Skeletal muscle tissue (tissue), 4 donors: ENCODE results near the gene ZHX3. TPM values are rescaled to one million over a fixed set of nuclear protein-coding genes. Genes with fewer than 3 reads are reported as not detected.

Experiments used
- H3K27ac ChIP-seq: one replicate; pipeline ENCODE4 v1.7.0; 2013; ENCODE audit warnings: mild to moderate bottlenecking, low read depth, low read length, inconsistent platforms
- H3K27me3 ChIP-seq, 3 donors: one replicate each; pipeline ENCODE4 v1.7.0; 2013; ENCODE audit warnings: low read length in 3 of 3; ENCODE audit not compliant: control insufficient read depth in 3 of 3, insufficient read depth in 3 of 3
- H3K36me3 ChIP-seq, 3 donors: one replicate each; pipeline ENCODE4 v1.7.0; 2013; ENCODE audit warnings: low read length in 3 of 3; ENCODE audit not compliant: control insufficient read depth in 3 of 3, insufficient read depth in 3 of 3
- H3K4me1 ChIP-seq, 3 donors: one replicate each; pipeline ENCODE4 v1.7.0; 2013; ENCODE audit warnings: low read length in 3 of 3, mild to moderate bottlenecking in 3 of 3; ENCODE audit not compliant: control insufficient read depth in 3 of 3, insufficient read depth in 3 of 3
- H3K4me3 ChIP-seq, 3 donors: one replicate each; pipeline ENCODE4 v1.7.0; 2013; ENCODE audit warnings: low read length in 3 of 3
- H3K9ac ChIP-seq, 3 donors: one replicate each; pipeline ENCODE4 v1.7.0; 2013; ENCODE audit warnings: low read length in 3 of 3, mild to moderate bottlenecking in 3 of 3, moderate library complexity in 2 of 3, low read depth in 1 of 3
- H3K9me3 ChIP-seq, 3 donors: one replicate each; pipeline ENCODE4 v1.7.0; 2013; ENCODE audit warnings: low read length in 3 of 3; ENCODE audit not compliant: control insufficient read depth in 3 of 3
- total RNA-seq: library from RNA; depleted of rRNA; stranded (reverse); fragments of >200 nt; gene quantifications from one replicate; pipeline ENCODE4 v1.2.3, GENCODE V29; 2014
- donor health status: Osteomylitis.

ZHX3 gene
- total RNA-seq, 1 donor from 2014 or later: 4.7 TPM

GRCh38 chr20:41304424-41305079 is 13.0 kb downstream of the ZHX3 start:
- H3K4me1 ChIP-seq: peaks cover 43 to 48% (median 45%) of the 10 kb centered on the region in 3 donors

DNA sequence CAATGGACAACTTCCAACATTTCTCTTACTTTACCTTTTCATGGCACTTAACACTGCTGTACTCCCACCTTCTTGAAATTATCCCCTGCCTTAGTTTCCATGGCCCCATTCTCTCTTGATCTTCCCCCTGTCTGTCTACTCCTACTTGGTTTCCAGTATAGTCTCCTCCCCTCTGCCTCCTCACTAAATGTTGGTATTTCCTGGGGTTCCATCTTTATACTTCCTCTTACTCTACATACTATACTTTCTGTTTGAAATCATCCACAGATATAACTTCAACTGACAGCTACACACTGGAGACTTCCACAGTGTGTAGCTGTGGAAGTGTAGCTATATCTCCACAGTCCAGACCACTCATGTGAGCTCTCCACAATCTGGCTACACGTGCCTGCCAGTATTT is 13.5 kb downstream of the ZHX3 start:
- H3K9ac ChIP-seq: no peak overlapping the region
- no peaks in the 10 kb centered on the region for H3K36me3 ChIP-seq
- H3K27ac ChIP-seq: no peak overlapping the region
- H3K9me3 ChIP-seq: no peaks in the 10 kb centered on the region
- peaks cover 37 to 42% (median 40%) of the 10 kb centered on the region in 3 donors for H3K4me1 ChIP-seq
- no peaks in the 10 kb centered on the region for H3K27me3 ChIP-seq
- H3K4me3 ChIP-seq: no peak overlapping the region

More at GRCh38 chr20:41304424-41305079, 13.0 kb downstream of the ZHX3 start:
- Histone ChIP-seq H3K9ac (no peak overlapping the region), H3K27ac (no peak overlapping the region), H3K27me3 (no peaks in the 10 kb centered on the region), H3K9me3 (no peaks in the 10 kb centered on the region), H3K4me3 (no peak overlapping the region), H3K36me3 (no peaks in the 10 kb centered on the region)

- no peak overlapping the region for H3K9ac ChIP-seq
- H3K9me3 ChIP-seq: no peaks in the 10 kb centered on the region
- no peaks in the 10 kb centered on the region for H3K27me3 ChIP-seq
- peaks cover 22 to 32% (median 25%) of the 10 kb centered on the region in 3 donors for H3K4me1 ChIP-seq
- H3K4me3 ChIP-seq: peak overlapping the region in 1 of 3 donors; percentile 12
- H3K27ac ChIP-seq: no peak overlapping the region
- H3K36me3 ChIP-seq: no peaks in the 10 kb centered on the region
These were observed 16.6 kb downstream of the ZHX3 start for GRCh38 chr20:41300886-41301285.

GRCh38 chr20:41300383-41300782 is 17.1 kb downstream of the ZHX3 start:
- H3K27ac ChIP-seq: no peak overlapping the region
- H3K4me3 ChIP-seq: peak overlapping the region in 1 of 3 donors; percentile 12
- no peaks in the 10 kb centered on the region for H3K36me3 ChIP-seq
- H3K27me3 ChIP-seq: no peaks in the 10 kb centered on the region
- H3K9ac ChIP-seq: no peak overlapping the region
- H3K9me3 ChIP-seq: no peaks in the 10 kb centered on the region
- H3K4me1 ChIP-seq: peaks cover 22 to 32% (median 25%) of the 10 kb centered on the region in 3 donors

GRCh38 chr20:41299899-41300298 is 17.6 kb downstream of the ZHX3 start:
- no peak overlapping the region for H3K9ac ChIP-seq
- H3K27ac ChIP-seq: no peak overlapping the region
- H3K4me3 ChIP-seq: no peak overlapping the region
- H3K9me3 ChIP-seq: no peaks in the 10 kb centered on the region
- H3K27me3 ChIP-seq: no peaks in the 10 kb centered on the region
- no peaks in the 10 kb centered on the region for H3K36me3 ChIP-seq
- H3K4me1 ChIP-seq: peaks cover 21 to 29% (median 22%) of the 10 kb centered on the region in 3 donors

- Histone ChIP-seq H3K27ac (peak overlapping the region; percentile 10), H3K27me3 (no peaks in the 10 kb centered on the region), H3K9me3 (no peaks in the 10 kb centered on the region), H3K9ac (no peak overlapping the region), H3K4me3 (no peak overlapping the region), H3K4me1 (peaks cover 8 to 18% (median 13%) of the 10 kb centered on the region in 3 donors), H3K36me3 (no peaks in the 10 kb centered on the region)
These were observed 24.1 kb downstream of the ZHX3 start for GRCh38 chr20:41293269-41294037.

- Histone ChIP-seq H3K4me1 (peaks cover 13 to 18% (median 13%) of the 10 kb centered on the region in 3 donors), H3K9me3 (no peaks in the 10 kb centered on the region), H3K4me3 (no peak overlapping the region), H3K36me3 (no peaks in the 10 kb centered on the region), H3K27ac (no peak overlapping the region), H3K27me3 (no peaks in the 10 kb centered on the region), H3K9ac (no peak overlapping the region)
These were observed 26.6 kb downstream of the ZHX3 start for GRCh38 chr20:41290804-41291389.

DNA sequence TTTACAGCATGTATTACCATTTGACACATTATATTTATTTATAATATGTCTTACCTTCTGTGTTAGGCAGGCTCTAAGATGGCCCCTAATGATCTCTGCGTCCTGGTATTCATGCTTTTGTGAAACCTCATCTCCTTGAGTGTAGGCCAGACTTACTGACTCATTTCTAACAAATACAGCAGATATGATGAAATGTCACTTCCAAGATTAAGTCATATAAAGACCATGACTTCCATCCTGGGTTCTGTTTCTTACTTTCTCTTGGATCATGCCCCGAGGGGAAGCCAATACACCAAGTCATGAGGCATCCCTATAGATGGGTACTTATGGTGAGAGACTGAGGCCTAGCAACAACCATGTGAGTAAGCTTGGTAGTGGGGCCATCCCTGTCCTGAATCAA is 30.2 kb downstream of the ZHX3 start:
- H3K27me3 ChIP-seq: no peaks in the 10 kb centered on the region
- H3K4me1 ChIP-seq: peaks cover 0 to 8% (median under 1%) of the 10 kb centered on the region in 3 donors
- no peak overlapping the region for H3K4me3 ChIP-seq
- H3K9me3 ChIP-seq: no peaks in the 10 kb centered on the region
- H3K36me3 ChIP-seq: no peaks in the 10 kb centered on the region
- no peak overlapping the region for H3K9ac ChIP-seq
- H3K27ac ChIP-seq: no peak overlapping the region

DNA sequence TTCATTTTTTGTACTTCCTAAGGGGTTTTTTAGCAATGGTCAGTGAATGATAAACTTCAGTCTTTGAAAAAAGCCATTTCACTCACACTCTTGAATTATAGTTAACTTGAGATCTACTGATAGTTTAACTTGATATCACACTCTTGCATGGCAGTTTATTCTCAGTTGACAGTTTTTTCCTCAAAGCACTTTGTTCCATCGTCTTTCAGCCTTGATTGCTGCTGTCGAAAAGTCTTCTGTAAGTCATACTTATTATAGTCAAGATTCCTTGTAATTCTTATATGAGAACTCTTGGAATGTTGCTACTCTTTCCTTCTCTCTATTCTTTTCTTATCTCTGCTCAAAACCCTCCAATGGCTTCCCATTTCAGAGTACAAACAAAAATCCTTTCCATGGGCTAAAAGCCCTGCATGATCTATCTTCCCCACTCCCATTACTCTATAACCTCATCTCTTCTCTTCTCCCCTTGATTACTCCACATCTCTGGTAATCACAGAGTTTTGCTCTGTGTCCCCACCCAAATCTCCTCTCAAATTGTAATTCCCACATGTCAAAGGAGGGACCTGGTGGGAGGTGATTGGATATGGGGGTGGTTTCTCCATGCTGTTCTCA is 31.2 kb downstream of the ZHX3 start:
- Histone ChIP-seq H3K4me1 (peaks cover 0 to 8% (median 0%) of the 10 kb centered on the region in 3 donors), H3K27me3 (no peaks in the 10 kb centered on the region), H3K27ac (no peak overlapping the region), H3K9me3 (no peaks in the 10 kb centered on the region), H3K4me3 (no peak overlapping the region), H3K9ac (no peak overlapping the region), H3K36me3 (no peaks in the 10 kb centered on the region)
